DOHH2 (cell line): ENCODE data around the gene PAPPA2.

ENCODE experiments used
- CTCF ChIP-seq: fragments of 200-600 bp; sonication (generic); IDR thresholded peaks from one replicate; pipeline ENCODE4 v1.5.1; 2014; ENCODE audit warnings: antibody characterized with exemption, mild to moderate bottlenecking, low read depth, low read length; ENCODE audit not compliant: poor library complexity, severe bottlenecking
- EZH2phosphoT487 ChIP-seq: fragments of 200-600 bp; sonication (generic); IDR thresholded peaks from 2 replicates; pipeline ENCODE4 v1.6.1; 2017; ENCODE audit warnings: borderline replicate concordance, mild to moderate bottlenecking, antibody characterized with exemption, low read length, moderate library complexity, mixed read lengths

GRCh38 chr1:176790786-176791185, 327.8 kb downstream of the PAPPA2 start:
- TF ChIP-seq CTCF, result no peak
- TF ChIP-seq EZH2phosphoT487, result no peak
